NOMO-1 treated with dmso at 0.1 percent for 144 hours (cell line): ENCODE data around the gene SCNN1A.
A peak's percentile ranks its signal among the peaks of the same experiment; 100 is the strongest.

Experiments used
- DNase-seq: peaks from one replicate; lab custom pipeline; 2025; ENCODE audit not compliant: unreplicated experiment; lab: John Stamatoyannopoulos, UW

The SCNN1A gene

GRCh38 chr12:6375269-6376078, at the start of gene SCNN1A:
SCNN1A (minus strand) TSS chr12:6375563; CDS start chr12:6374783, 780 bp downstream.
- no peak for DNase-seq

GRCh38 chr12:6424866-6425265, 49.5 kb upstream of the SCNN1A start:
- no peak for DNase-seq

- no peak for DNase-seq
These were observed 48.6 kb upstream of the SCNN1A start for GRCh38 chr12:6424008-6424347.

- peak; percentile 76 for DNase-seq
These were observed 48.1 kb upstream of the SCNN1A start for GRCh38 chr12:6423267-6424007.

- no peak for DNase-seq
These were observed 45.0 kb upstream of the SCNN1A start for GRCh38 chr12:6420364-6420763.

GRCh38 chr12:6418796-6419195, 43.4 kb upstream of the SCNN1A start:
- no peak for DNase-seq

GRCh38 chr12:6416596-6416995, 41.2 kb upstream of the SCNN1A start:
- DNase-seq, result peak; percentile 95

GRCh38 chr12:6407236-6407954, 32.0 kb upstream of the SCNN1A start:
- DNase-seq, result no peak

GRCh38 chr12:6405963-6406362, 30.6 kb upstream of the SCNN1A start:
- DNase-seq, result no peak

GRCh38 chr12:6404390-6404789, 29.0 kb upstream of the SCNN1A start:
- DNase-seq, result no peak

- DNase-seq, result no peak
These were observed 24.7 kb upstream of the SCNN1A start for GRCh38 chr12:6399884-6400644.

- no peak for DNase-seq
These were observed 20.7 kb upstream of the SCNN1A start for GRCh38 chr12:6396031-6396430.

- no peak for DNase-seq
These were observed 19.0 kb upstream of the SCNN1A start for GRCh38 chr12:6394398-6394797.

- DNase-seq, result no peak
These were observed 17.7 kb upstream of the SCNN1A start for GRCh38 chr12:6393109-6393508.

- DNase-seq, result peak; percentile 51
These were observed 17.1 kb upstream of the SCNN1A start for GRCh38 chr12:6392504-6392903.

- no peak for DNase-seq
These were observed 15.7 kb upstream of the SCNN1A start for GRCh38 chr12:6391013-6391412.

- DNase-seq, result no peak
These were observed 14.9 kb upstream of the SCNN1A start for GRCh38 chr12:6390084-6390799.

GRCh38 chr12:6387541-6387940, 12.2 kb upstream of the SCNN1A start:
- no peak for DNase-seq

- no peak for DNase-seq
These were observed 11.1 kb upstream of the SCNN1A start for GRCh38 chr12:6386491-6386890.

- DNase-seq, result no peak
These were observed 10.7 kb upstream of the SCNN1A start for GRCh38 chr12:6386038-6386437.
